Retinal pigment epithelial cell (primary cell): ENCODE data around the gene CPSF6.
"Not testable (repeated sequence)": the region's sequence is repeated elsewhere in the genome, so short reads cannot be mapped to it uniquely, and the experiment has no call there.

Experiments used
- DNase-seq: peaks from one replicate; pipeline ENCODE4 v3.0.0-alpha.2; 2010; ENCODE audit warnings: low read depth
- H3K4me3 ChIP-seq: 2 replicates; pipeline ENCODE4 v1.5.1; 2011; ENCODE audit warnings: mild to moderate bottlenecking, low read length, control low read depth, moderate library complexity
- CTCF ChIP-seq: conservative IDR thresholded peaks from 2 replicates; pipeline ENCODE4 v1.5.1; 2011; ENCODE audit warnings: low read depth, low read length, control low read depth, inconsistent platforms

The CPSF6 gene

GRCh38 chr12:69239352-69239921 lies at the start of gene CPSF6:
Gene CPSF6 (plus strand): TSS chr12:69239569. CDS start chr12:69239647, 78 bp downstream.
- peak within 1 kb of the TSS; percentile 77 for H3K4me3 ChIP-seq
- DNase-seq, result peak; percentile 59
- TF ChIP-seq CTCF, result no peak

GRCh38 chr12:69196302-69197288 lies 42.8 kb upstream of the CPSF6 start:
- TF ChIP-seq CTCF, result peak; percentile 46
- DNase-seq, result no peak
- H3K4me3 ChIP-seq, result no peak overlapping the region

- not testable (repeated sequence) for H3K4me3 ChIP-seq, DNase-seq
Observed at GRCh38 chr12:69199976-69200375, 39.4 kb upstream of the CPSF6 start.

- DNase-seq, result no peak
- no peak overlapping the region for H3K4me3 ChIP-seq
- TF ChIP-seq CTCF, result no peak
Observed at GRCh38 chr12:69204191-69204590, 35.2 kb upstream of the CPSF6 start.

- TF ChIP-seq CTCF, result no peak
- no peak for DNase-seq
- no peak overlapping the region for H3K4me3 ChIP-seq
Observed at GRCh38 chr12:69210661-69211060, 28.7 kb upstream of the CPSF6 start.

- no peak for DNase-seq
- TF ChIP-seq CTCF, result no peak
- no peak overlapping the region for H3K4me3 ChIP-seq
Observed at GRCh38 chr12:69211160-69211559, 28.2 kb upstream of the CPSF6 start.

- no peak overlapping the region for H3K4me3 ChIP-seq
- no peak for DNase-seq
- no peak for TF ChIP-seq CTCF
Observed at GRCh38 chr12:69214169-69214568, 25.2 kb upstream of the CPSF6 start.
